ENCODE data around the gene IL11RA.

Gene IL11RA

GRCh38 chr9:34653151-34654072 is 1.4 kb downstream of the IL11RA start:
- H3K27ac ChIP-seq (ENCODE audit: low read depth, low read length): no peak overlapping the region

DNA sequence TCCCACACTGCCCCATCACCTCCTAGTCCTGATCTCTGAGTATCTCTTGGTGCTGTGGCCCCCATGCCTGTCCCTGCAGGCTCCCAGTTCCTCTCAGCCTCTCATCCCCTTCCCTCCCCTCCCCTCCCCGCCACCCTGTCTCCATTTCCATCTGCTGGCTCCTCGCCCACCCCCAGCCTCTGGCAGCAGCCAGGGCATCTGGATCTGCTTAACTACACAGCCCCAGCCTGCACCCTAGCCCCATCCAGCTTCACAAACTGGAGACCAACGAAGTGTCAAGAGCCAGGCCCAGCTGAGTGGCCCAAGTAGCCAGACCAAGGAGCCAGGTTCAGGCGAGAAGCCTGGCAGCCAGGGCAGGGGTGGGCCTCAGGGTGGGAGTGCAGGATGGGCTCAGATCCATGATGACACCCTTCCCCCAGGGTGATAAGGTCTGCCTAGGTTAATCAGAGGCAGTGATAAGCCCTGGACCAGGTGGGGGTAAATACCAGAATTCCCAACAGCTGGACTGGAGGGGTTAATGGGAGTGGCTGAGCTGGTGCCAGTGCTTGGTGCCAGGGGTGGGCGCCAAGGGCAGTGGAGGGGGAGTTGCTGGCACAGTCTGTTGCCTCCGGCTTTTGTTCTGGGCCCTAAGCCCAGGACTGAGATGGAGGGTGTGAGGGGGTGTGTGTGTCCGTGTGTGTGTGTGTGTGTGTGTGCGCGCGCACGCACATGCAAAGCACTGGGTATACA is 2.5 kb downstream of the IL11RA start:
- TF ChIP-seq EZH2phosphoT487 (IDR thresholded peaks at IDR 0.05; ENCODE audit: borderline replicate concordance, low read length): no peak
- TF ChIP-seq, protein P1, sequence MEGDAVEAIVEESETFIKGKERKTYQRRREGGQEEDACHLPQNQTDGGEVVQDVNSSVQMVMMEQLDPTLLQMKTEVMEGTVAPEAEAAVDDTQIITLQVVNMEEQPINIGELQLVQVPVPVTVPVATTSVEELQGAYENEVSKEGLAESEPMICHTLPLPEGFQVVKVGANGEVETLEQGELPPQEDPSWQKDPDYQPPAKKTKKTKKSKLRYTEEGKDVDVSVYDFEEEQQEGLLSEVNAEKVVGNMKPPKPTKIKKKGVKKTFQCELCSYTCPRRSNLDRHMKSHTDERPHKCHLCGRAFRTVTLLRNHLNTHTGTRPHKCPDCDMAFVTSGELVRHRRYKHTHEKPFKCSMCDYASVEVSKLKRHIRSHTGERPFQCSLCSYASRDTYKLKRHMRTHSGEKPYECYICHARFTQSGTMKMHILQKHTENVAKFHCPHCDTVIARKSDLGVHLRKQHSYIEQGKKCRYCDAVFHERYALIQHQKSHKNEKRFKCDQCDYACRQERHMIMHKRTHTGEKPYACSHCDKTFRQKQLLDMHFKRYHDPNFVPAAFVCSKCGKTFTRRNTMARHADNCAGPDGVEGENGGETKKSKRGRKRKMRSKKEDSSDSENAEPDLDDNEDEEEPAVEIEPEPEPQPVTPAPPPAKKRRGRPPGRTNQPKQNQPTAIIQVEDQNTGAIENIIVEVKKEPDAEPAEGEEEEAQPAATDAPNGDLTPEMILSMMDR (IDR thresholded peaks at IDR 0.05; ENCODE audit: low read depth, low read length, poor library complexity, severe bottlenecking): no peak
- H3K9me3 ChIP-seq (ENCODE audit: control insufficient read depth, insufficient read depth, low read length): no peaks in the 10 kb centered on the region

More at GRCh38 chr9:34653151-34654072, 1.4 kb downstream of the IL11RA start:
- Histone ChIP-seq H3K27me3 (ENCODE audit: control insufficient read depth, low read length) (peaks cover 15% of the 10 kb centered on the region), H3K79me2 (ENCODE audit: control insufficient read depth, low read length) (no peaks in the 10 kb centered on the region), H3K9me2 (replicated peaks; ENCODE audit: control insufficient read depth, low read length) (no peaks in the 10 kb centered on the region), H3K9me3 (ENCODE audit: control insufficient read depth, insufficient read depth, low read length) (no peaks in the 10 kb centered on the region), H3K4me3 (ENCODE audit: low read length) (no peak overlapping the region), H3F3A (ENCODE audit: control insufficient read depth, insufficient read depth) (no peaks in the 10 kb centered on the region), H3K4me2 (ENCODE audit: low read length) (no peak overlapping the region), H3K4me1 (ENCODE audit: control insufficient read depth, low read length) (no peaks in the 10 kb centered on the region), H4K20me1 (ENCODE audit: control insufficient read depth, insufficient read depth, low read depth, low read length) (no peaks in the 10 kb centered on the region), H3K36me3 (ENCODE audit: control insufficient read depth, low read length) (peaks cover 5% of the 10 kb centered on the region; the same call in 1 of the 2 replicates)
- TF ChIP-seq, protein P1 (IDR thresholded peaks at IDR 0.05; ENCODE audit: low read depth, low read length, poor library complexity, severe bottlenecking): no peak
- no peak for TF ChIP-seq EZH2phosphoT487 (IDR thresholded peaks at IDR 0.05; ENCODE audit: borderline replicate concordance, low read length)

GRCh38 chr9:34655394-34655793 is 3.4 kb downstream of the IL11RA start:
- TF ChIP-seq, protein P1 (IDR thresholded peaks at IDR 0.05; ENCODE audit: low read depth, low read length, poor library complexity, severe bottlenecking): no peak
- TF ChIP-seq EZH2phosphoT487 (IDR thresholded peaks at IDR 0.05; ENCODE audit: borderline replicate concordance, low read length): no peak
- Histone ChIP-seq H3K4me3 (ENCODE audit: low read length) (no peak overlapping the region), H3F3A (ENCODE audit: control insufficient read depth, insufficient read depth) (no peaks in the 10 kb centered on the region), H3K9me3 (ENCODE audit: control insufficient read depth, insufficient read depth, low read length) (no peaks in the 10 kb centered on the region), H3K27me3 (ENCODE audit: control insufficient read depth, low read length) (peaks cover 15% of the 10 kb centered on the region), H3K27ac (ENCODE audit: low read depth, low read length) (no peak overlapping the region), H3K4me1 (ENCODE audit: control insufficient read depth, low read length) (no peaks in the 10 kb centered on the region), H3K79me2 (ENCODE audit: control insufficient read depth, low read length) (no peaks in the 10 kb centered on the region), H3K9me2 (replicated peaks; ENCODE audit: control insufficient read depth, low read length) (no peaks in the 10 kb centered on the region), H3K36me3 (ENCODE audit: control insufficient read depth, low read length) (no peaks in the 10 kb centered on the region), H4K20me1 (ENCODE audit: control insufficient read depth, insufficient read depth, low read depth, low read length) (no peaks in the 10 kb centered on the region), H3K4me2 (ENCODE audit: low read length) (no peak overlapping the region)

More for the DNA sequence above, 2.5 kb downstream of the IL11RA start:
- no peaks in the 10 kb centered on the region for H3K4me1 ChIP-seq (ENCODE audit: control insufficient read depth, low read length)
- no peaks in the 10 kb centered on the region for H3K79me2 ChIP-seq (ENCODE audit: control insufficient read depth, low read length)
- no peak overlapping the region for H3K4me3 ChIP-seq (ENCODE audit: low read length)
- H3K4me2 ChIP-seq (ENCODE audit: low read length): no peak overlapping the region
- peaks cover 15% of the 10 kb centered on the region for H3K27me3 ChIP-seq (ENCODE audit: control insufficient read depth, low read length)
- no peaks in the 10 kb centered on the region for H3F3A ChIP-seq (ENCODE audit: control insufficient read depth, insufficient read depth)
- H4K20me1 ChIP-seq (ENCODE audit: control insufficient read depth, insufficient read depth, low read depth, low read length): no peaks in the 10 kb centered on the region
- no peaks in the 10 kb centered on the region for H3K9me2 ChIP-seq (replicated peaks; ENCODE audit: control insufficient read depth, low read length)
- H3K36me3 ChIP-seq (ENCODE audit: control insufficient read depth, low read length): peaks cover under 1% of the 10 kb centered on the region; the same call in 1 of the 2 replicates
- H3K27ac ChIP-seq (ENCODE audit: low read depth, low read length): no peak overlapping the region

All from DOHH2 (cell line).